ENCODE results near the gene MRM2. TPM values are rescaled to one million over a fixed set of nuclear protein-coding genes. Genes with fewer than 3 reads are reported as not detected.

Gene MRM2
- total RNA-seq, 1 donor, result 19.0 TPM

GRCh38 chr7:2201128-2201527 is 40.9 kb downstream of the MRM2 start:
- TF ChIP-seq CTCF (IDR thresholded peaks at IDR 0.05; ENCODE audit: insufficient read depth, low read depth, low read length), result no peak
- no peak overlapping the region for H3K4me3 ChIP-seq (ENCODE audit: low read depth, low read length)
- no peak for DNase-seq (ENCODE audit: low read depth)

GRCh38 chr7:2200584-2200980 is 41.4 kb downstream of the MRM2 start:
- no peak for TF ChIP-seq CTCF (IDR thresholded peaks at IDR 0.05; ENCODE audit: insufficient read depth, low read depth, low read length)
- H3K4me3 ChIP-seq (ENCODE audit: low read depth, low read length), result no peak overlapping the region
- DNase-seq (ENCODE audit: low read depth), result no peak

GRCh38 chr7:2199956-2200583 is 41.9 kb downstream of the MRM2 start:
- no peak overlapping the region for H3K4me3 ChIP-seq (ENCODE audit: low read depth, low read length)
- DNase-seq (ENCODE audit: low read depth), result no peak
- no peak for TF ChIP-seq CTCF (IDR thresholded peaks at IDR 0.05; ENCODE audit: insufficient read depth, low read depth, low read length)

- no peak overlapping the region for H3K4me3 ChIP-seq (ENCODE audit: low read depth, low read length)
- DNase-seq (ENCODE audit: low read depth), result no peak
- TF ChIP-seq CTCF (IDR thresholded peaks at IDR 0.05; ENCODE audit: insufficient read depth, low read depth, low read length), result no peak
Measured at GRCh38 chr7:2199528-2199927, 42.5 kb downstream of the MRM2 start.

GRCh38 chr7:2198760-2199159 is 43.2 kb downstream of the MRM2 start:
- DNase-seq (ENCODE audit: low read depth), result no peak
- no peak for TF ChIP-seq CTCF (IDR thresholded peaks at IDR 0.05; ENCODE audit: insufficient read depth, low read depth, low read length)
- no peak overlapping the region for H3K4me3 ChIP-seq (ENCODE audit: low read depth, low read length)

- TF ChIP-seq CTCF (IDR thresholded peaks at IDR 0.05; ENCODE audit: insufficient read depth, low read depth, low read length), result no peak
- no peak overlapping the region for H3K4me3 ChIP-seq (ENCODE audit: low read depth, low read length)
- no peak for DNase-seq (ENCODE audit: low read depth)
Measured at GRCh38 chr7:2198206-2198605, 43.8 kb downstream of the MRM2 start.
